ENCODE data around the gene PIGV. TPM values are rescaled to one million over a fixed set of nuclear protein-coding genes. Genes with fewer than 3 reads are reported as not detected.

PIGV gene
- total and polyA plus RNA-seq, 2 of the 4 experiments (the other 2 are of a cell fraction) = 7.2 to 10.6 TPM

DNA sequence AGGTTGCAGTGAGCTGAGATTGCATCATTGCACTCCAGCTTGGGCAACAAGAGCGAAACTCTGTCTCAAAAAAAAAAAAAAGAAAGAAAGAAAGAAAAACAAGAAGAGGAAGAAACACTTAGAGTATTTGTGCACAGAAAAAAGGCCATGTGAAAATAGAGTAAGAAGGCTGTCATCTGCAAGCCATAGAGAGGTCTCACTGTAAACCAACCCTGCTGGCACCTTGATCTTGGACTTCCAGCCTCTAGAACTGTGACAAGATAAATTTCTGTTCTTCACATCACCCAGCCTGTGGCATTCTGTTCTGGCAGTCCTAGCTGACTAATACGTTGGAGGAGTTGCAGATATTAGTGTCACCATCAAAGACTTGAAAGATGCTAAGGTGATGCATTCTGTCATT, 26.6 kb downstream of the PIGV start:
- DNase-seq (no peak), ATAC-seq (ENCODE audit: low read depth) (no peak)
- H2BK20ac ChIP-seq (ENCODE audit: low read depth, low read length) = no peak overlapping the region
- no peak overlapping the region for H3K4me2 ChIP-seq (ENCODE audit: low read depth, low read length)
- ChIA-PET POLR2A (ENCODE audit: unreplicated experiment) (no interaction called here), CTCF (no interaction called here)
- H3K9ac ChIP-seq (ENCODE audit: low read depth, low read length) = no peak overlapping the region
- in situ Hi-C loops (cut with MboI; ENCODE audit: low sequenced_read_pairs) (no loop called here), intact Hi-C loops (cut with micrococcal nuclease) (no loop called here), dilution Hi-C loops (cut with HindIII; ENCODE audit: low sequenced_read_pairs, unreplicated experiment) (no loop called here)
- H3K79me1 ChIP-seq (ENCODE audit: low read depth in 1 of 2, low read length in 2 of 2) = no peaks in the 10 kb centered on the region
- H3K4me1 ChIP-seq (ENCODE audit: control insufficient read depth, insufficient read depth, low read length) = no peaks in the 10 kb centered on the region
- H2BK15ac ChIP-seq (ENCODE audit: low read depth, low read length) = no peak overlapping the region
- TF ChIP-seq MAFK (IDR thresholded peaks at IDR 0.05; ENCODE audit: low read depth, low read length) = no peak
- no peak for TF ChIP-seq CHD1 (IDR thresholded peaks at IDR 0.05; ENCODE audit: low read depth, low read length)
- TF ChIP-seq RCOR1 (IDR thresholded peaks at IDR 0.05; ENCODE audit: insufficient replicate concordance, low read length) = no peak
- no peak for TF ChIP-seq RFX5 (IDR thresholded peaks at IDR 0.05; ENCODE audit: low read depth, low read length)
- no peak for TF ChIP-seq BHLHE40 (IDR thresholded peaks at IDR 0.05; ENCODE audit: low read depth, low read length)
- H2AFZ ChIP-seq (replicated peaks; ENCODE audit: low read length, poor library complexity) = no peak overlapping the region
- no peak overlapping the region for H3K4ac ChIP-seq (ENCODE audit: low read depth, low read length)
- H3K27ac ChIP-seq (ENCODE audit: insufficient read depth, low read length) = no peak overlapping the region
- H4K8ac ChIP-seq (ENCODE audit: low read depth in 2 of 2, low read length in 2 of 2) = no peak overlapping the region
- H3K4me3 ChIP-seq (ENCODE audit: insufficient read depth, low read depth, low read length) = no peak overlapping the region
- H2AK5ac ChIP-seq (ENCODE audit: low read depth, low read length) = no peak overlapping the region
- H3K23ac ChIP-seq (ENCODE audit: low read depth, low read length) = no peak overlapping the region
- no peaks in the 10 kb centered on the region for H3K27me3 ChIP-seq (ENCODE audit: control insufficient read depth, insufficient read depth, low read length)
- H2AK9ac ChIP-seq (replicated peaks; ENCODE audit: low read depth, low read length, poor library complexity) = no peak overlapping the region
- no peak overlapping the region for H4K91ac ChIP-seq (ENCODE audit: insufficient read depth, low read depth, low read length)
- no peaks in the 10 kb centered on the region for H4K20me1 ChIP-seq (ENCODE audit: insufficient read depth, low read length)
- H2BK120ac ChIP-seq (ENCODE audit: low read depth, low read length) = no peak overlapping the region
- no peak overlapping the region for H3K14ac ChIP-seq (replicated peaks; ENCODE audit: low read depth, low read length)
- no peak overlapping the region for H4K5ac ChIP-seq (ENCODE audit: low read depth, low read length)
- no CpG with 5 or more reads among the region's 2 CpGs for WGBS, 2 experiments (ENCODE audit: extremely low coverage in 2 of 2, insufficient read length in 1 of 2)
- no peaks in the 10 kb centered on the region for H3K9me1 ChIP-seq (ENCODE audit: insufficient read depth, low read length)
- no TSS peak for BruUV-seq (replicated peaks)
- H2BK5ac ChIP-seq (ENCODE audit: low read depth, low read length, poor library complexity, severe bottlenecking) = no peak overlapping the region
- H3K36me3 ChIP-seq (ENCODE audit: control insufficient read depth, insufficient read depth, low read length) = no peaks in the 10 kb centered on the region
- H3K18ac ChIP-seq (ENCODE audit: low read depth, low read length) = no peak overlapping the region
- peaks cover 4% of the 10 kb centered on the region for H3K9me3 ChIP-seq (ENCODE audit: control insufficient read depth, insufficient read depth, low read length)
- no peak overlapping the region for H3K56ac ChIP-seq (ENCODE audit: extremely low read depth, insufficient read depth, low read length)
